ENCODE measurements around the gene ABLIM1. TPM values are rescaled to one million over a fixed set of nuclear protein-coding genes. Genes with fewer than 3 reads are reported as not detected.

The ABLIM1 gene
- total RNA-seq, 1 experiment from 2014 or later = 274 TPM

DNA sequence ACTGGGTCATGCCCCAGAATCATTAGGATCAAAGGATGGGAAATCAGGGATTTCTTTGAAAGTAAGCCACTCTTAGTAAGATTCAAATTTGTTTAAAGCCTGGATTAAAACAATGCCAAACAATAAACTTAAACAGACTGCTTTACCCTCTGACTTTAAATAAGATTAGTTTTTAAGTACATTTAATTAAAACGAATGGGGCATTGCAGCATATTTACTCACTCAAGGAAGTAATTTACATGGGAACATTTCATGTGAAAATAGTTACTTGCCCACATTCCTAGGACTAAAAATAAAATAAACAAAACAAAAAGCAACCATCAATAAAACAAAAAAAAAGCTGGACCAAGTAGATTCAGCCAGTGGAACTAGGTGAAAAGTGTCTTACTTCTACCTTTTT is 7.8 kb downstream of the ABLIM1 start:
- TF ChIP-seq TCF7L2 (IDR thresholded peaks at IDR 0.05; ENCODE audit: low read depth, low read length) (no peak), REST (IDR thresholded peaks at IDR 0.05; ENCODE audit: insufficient read depth in 1 of 2, low read depth in 2 of 2, low read length in 1 of 2) (no peak), CTCF (IDR thresholded peaks at IDR 0.05) (no peak), POLR2AphosphoS5 (IDR thresholded peaks at IDR 0.05; ENCODE audit: low read depth, low read length) (no peak), SIN3A (IDR thresholded peaks at IDR 0.05; ENCODE audit: borderline replicate concordance, insufficient read depth, low read depth, low read length) (no peak)

DNA sequence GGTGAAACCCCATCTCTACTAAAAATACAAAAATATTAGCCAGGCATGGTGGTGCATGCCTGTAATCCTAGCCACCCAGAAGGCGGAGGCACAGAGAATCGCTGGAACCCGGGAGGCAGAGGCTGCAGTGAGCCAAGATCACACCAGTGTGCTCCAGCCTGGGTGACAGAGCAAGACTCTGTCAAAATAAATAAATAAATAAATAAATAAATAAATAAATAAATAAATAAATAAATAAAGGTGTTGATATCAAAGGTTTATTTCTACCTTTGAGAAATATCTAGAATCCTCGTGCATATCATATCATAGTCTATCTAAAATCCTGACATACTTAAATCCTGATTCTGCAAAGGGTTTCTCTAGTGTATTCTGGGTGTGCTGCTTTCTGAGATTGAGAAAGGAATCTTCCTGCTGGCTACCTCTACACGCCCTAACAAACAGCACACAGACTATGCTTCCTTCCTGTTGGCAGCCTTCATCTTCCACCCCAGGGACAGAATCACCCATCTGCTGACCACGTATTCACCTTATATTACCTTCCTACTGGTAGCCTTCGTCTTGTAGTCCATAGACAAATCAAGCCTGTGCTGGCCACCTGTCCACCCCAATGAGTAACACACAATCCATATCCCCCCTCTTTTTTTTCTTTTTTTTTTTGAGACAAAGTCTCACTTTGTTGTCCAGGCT is 8.7 kb downstream of the ABLIM1 start:
- peak overlapping the region; percentile 100 for H3K27ac ChIP-seq (ENCODE audit: low read length)
- no TSS peak for BruUV-seq (replicated peaks)
- H3K4me1 ChIP-seq (ENCODE audit: control insufficient read depth, insufficient read depth, low read length) = peaks cover 95% of the 10 kb centered on the region
- ATAC-seq = peak; percentile 39
- no peak for DNase-seq (ENCODE audit: low read depth, low spot score)
- in situ Hi-C loops (cut with HindIII; ENCODE audit: low pct_unique_long_range_greater_than_20kb, low sequenced_read_pairs) (no loop called here), intact Hi-C loops (cut with micrococcal nuclease; ENCODE audit: unreplicated experiment) (no loop called here)
- ChIA-PET POLR2A (interaction anchor here (1.1 to 2.7 kb wide), 2 partner anchors 16 to 17 kb away, joined by 13 to 17 read pairs; no protein-coding TSS in a partner anchor), CTCF (no interaction called here)
- no peaks in the 10 kb centered on the region for H3K9me3 ChIP-seq (ENCODE audit: control insufficient read depth, insufficient read depth, low read depth, low read length)
- H3K4me3 ChIP-seq (ENCODE audit: low read depth in 2 of 2, low read length in 2 of 2) = peak overlapping the region in 1 of 2 experiments; percentile 28; a peak in 2 of 4 replicates
- H3K27me3 ChIP-seq (ENCODE audit: control insufficient read depth, insufficient read depth, low read length) = no peaks in the 10 kb centered on the region
- no peaks in the 10 kb centered on the region for H3K36me3 ChIP-seq (ENCODE audit: control insufficient read depth, insufficient read depth, low read length)
- TF ChIP-seq POLR2AphosphoS5 (IDR thresholded peaks at IDR 0.05; ENCODE audit: low read depth, low read length) = no peak
- no peak for TF ChIP-seq TCF7L2 (IDR thresholded peaks at IDR 0.05; ENCODE audit: low read depth, low read length)
- no peak for TF ChIP-seq REST (IDR thresholded peaks at IDR 0.05; ENCODE audit: insufficient read depth in 1 of 2, low read depth in 2 of 2, low read length in 1 of 2)
- TF ChIP-seq CTCF (IDR thresholded peaks at IDR 0.05) = no peak
- no peak for TF ChIP-seq SIN3A (IDR thresholded peaks at IDR 0.05; ENCODE audit: borderline replicate concordance, insufficient read depth, low read depth, low read length)

More for the DNA sequence above, 7.8 kb downstream of the ABLIM1 start:
- no peaks in the 10 kb centered on the region for H3K9me3 ChIP-seq (ENCODE audit: control insufficient read depth, insufficient read depth, low read depth, low read length)
- POLR2A ChIA-PET = interaction anchor here (0.6 to 1.3 kb wide), 4 partner anchors 8 to 83 kb away, joined by 3 to 13 read pairs (median 5); no protein-coding TSS in a partner anchor
- in situ Hi-C loops (cut with HindIII; ENCODE audit: low pct_unique_long_range_greater_than_20kb, low sequenced_read_pairs) = no loop called here
- ATAC-seq = no peak
- DNase-seq (ENCODE audit: low read depth, low spot score) = no peak
- BruUV-seq (replicated peaks) = no TSS peak
- intact Hi-C loops (cut with micrococcal nuclease; ENCODE audit: unreplicated experiment) = no loop called here
- no peaks in the 10 kb centered on the region for H3K27me3 ChIP-seq (ENCODE audit: control insufficient read depth, insufficient read depth, low read length)
- peak overlapping the region; percentile 23 to 28; a peak in 3 of 4 replicates for H3K4me3 ChIP-seq (ENCODE audit: low read depth in 2 of 2, low read length in 2 of 2)
- H3K4me1 ChIP-seq (ENCODE audit: control insufficient read depth, insufficient read depth, low read length) = peaks cover 95% of the 10 kb centered on the region
- H3K27ac ChIP-seq (ENCODE audit: low read length) = peak overlapping the region; percentile 100
- no peaks in the 10 kb centered on the region for H3K36me3 ChIP-seq (ENCODE audit: control insufficient read depth, insufficient read depth, low read length)
- CTCF ChIA-PET = no interaction called here

Data from Panc1 (cell line).